MM.1S (cell line): Measurements from ENCODE around the gene UNC5A.

ENCODE experiments used
- DNase-seq: peaks from one replicate; pipeline ENCODE4 v3.0.0-alpha.2; 2015
- H2AFZ ChIP-seq: fragments of 300-600 bp; sonication (generic); 2 replicates; pipeline ENCODE4 v1.6.0; 2016; ENCODE audit warnings: antibody characterized with exemption, low read length
- H3F3A ChIP-seq: fragments of 300-600 bp; sonication (generic); 2 replicates; pipeline ENCODE4 v1.6.1; 2016; ENCODE audit warnings: mild to moderate bottlenecking, antibody characterized with exemption, low read length, moderate library complexity, mixed read lengths; ENCODE audit not compliant: insufficient read depth
- H3K27ac ChIP-seq: fragments of 300-600 bp; sonication (generic); 2 replicates; pipeline ENCODE4 v1.5.1; 2016; ENCODE audit warnings: mild to moderate bottlenecking, low read length
- H3K27me3 ChIP-seq: fragments of 300-600 bp; sonication (generic); replicated peaks from 2 replicates; pipeline ENCODE4 v1.6.0; 2016; ENCODE audit warnings: low read length; ENCODE audit not compliant: insufficient read depth
- H3K36me3 ChIP-seq: fragments of 300-600 bp; sonication (generic); replicated peaks from 2 replicates; pipeline ENCODE4 v1.6.1; 2016; ENCODE audit warnings: mild to moderate bottlenecking, low read length, mixed read lengths; ENCODE audit not compliant: insufficient read depth
- H3K4me1 ChIP-seq: fragments of 300-600 bp; sonication (generic); 2 replicates; pipeline ENCODE4 v1.6.1; 2016; ENCODE audit warnings: low read length, mixed read lengths
- H3K4me2 ChIP-seq: fragments of 300-600 bp; sonication (generic); 2 replicates; pipeline ENCODE4 v1.6.0; 2016; ENCODE audit warnings: low read depth, low read length
- H3K4me3 ChIP-seq: fragments of 300-600 bp; sonication (generic); 2 replicates; pipeline ENCODE4 v1.5.1; 2016; ENCODE audit warnings: low read length, mixed read lengths
- H3K79me2 ChIP-seq: fragments of 300-600 bp; sonication (generic); 2 replicates; pipeline ENCODE4 v1.6.1; 2016; ENCODE audit warnings: mixed run types, low read length, mixed read lengths
- H3K9ac ChIP-seq: fragments of 300-600 bp; sonication (generic); 2 replicates; pipeline ENCODE4 v1.6.1; 2016; ENCODE audit warnings: low read length, mixed read lengths
- H3K9me2 ChIP-seq: fragments of 300-600 bp; sonication (generic); replicated peaks from 2 replicates; pipeline ENCODE4 v1.6.1; 2016; ENCODE audit warnings: mild to moderate bottlenecking, low read length, mixed read lengths; ENCODE audit not compliant: insufficient read depth
- H3K9me3 ChIP-seq: fragments of 300-600 bp; sonication (generic); replicated peaks from 2 replicates; pipeline ENCODE4 v1.6.1; 2016; ENCODE audit warnings: mild to moderate bottlenecking, low read length, mixed read lengths; ENCODE audit not compliant: insufficient read depth
- H4K20me1 ChIP-seq: fragments of 300-600 bp; sonication (generic); 2 replicates; pipeline ENCODE4 v1.6.1; 2016; ENCODE audit warnings: mild to moderate bottlenecking, low read length, moderate library complexity, mixed read lengths; ENCODE audit not compliant: insufficient read depth
- EZH2 ChIP-seq: fragments of 300-600 bp; sonication (generic); optimal IDR thresholded peaks from 2 replicates; pipeline ENCODE3; 2017; ENCODE audit warnings: low read depth, mild to moderate bottlenecking, antibody characterized with exemption, low read length, mixed read lengths
- EZH2phosphoT487 ChIP-seq: fragments of 300-600 bp; sonication (generic); IDR thresholded peaks from 2 replicates; pipeline ENCODE4 v1.6.1; 2018; ENCODE audit warnings: antibody characterized with exemption, low read length
- TF ChIP-seq, protein P1 (sequence below): fragments of 300-600 bp; sonication (generic); IDR thresholded peaks from 2 replicates; pipeline ENCODE4 v1.5.1; 2016; ENCODE audit warnings: antibody characterized with exemption, low read length, mixed read lengths

UNC5A gene

DNA sequence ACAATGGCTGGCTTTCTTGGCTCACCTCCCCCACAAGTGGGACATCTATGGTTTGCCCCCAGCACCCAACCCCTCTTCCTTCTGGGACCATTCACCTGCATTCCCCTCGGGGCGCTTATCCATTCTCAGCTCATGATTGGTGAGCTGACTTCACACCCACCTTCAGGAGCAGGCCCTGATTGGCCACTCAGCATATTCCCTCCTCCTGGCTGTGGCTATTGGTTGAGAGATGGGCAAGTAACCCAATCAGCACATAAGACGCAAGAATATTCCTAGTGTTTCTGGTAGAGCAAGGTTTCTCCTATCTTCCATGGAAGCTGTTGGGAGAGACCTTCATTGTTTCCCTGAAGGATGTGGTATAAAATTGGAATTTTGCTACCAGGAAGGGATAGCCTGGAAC is 22.7 kb upstream of the UNC5A start:
- H3K9me3 ChIP-seq, result no peaks in the 10 kb centered on the region
- no peak overlapping the region for H2AFZ ChIP-seq
- no peaks in the 10 kb centered on the region for H3K36me3 ChIP-seq
- H4K20me1 ChIP-seq, result no peaks in the 10 kb centered on the region
- no peaks in the 10 kb centered on the region for H3K9me2 ChIP-seq
- H3K27me3 ChIP-seq, result peaks cover 80% of the 10 kb centered on the region
- H3F3A ChIP-seq, result no peaks in the 10 kb centered on the region
- H3K4me3 ChIP-seq, result no peak overlapping the region
- no peak overlapping the region for H3K4me2 ChIP-seq
- H3K9ac ChIP-seq, result no peak overlapping the region
- H3K27ac ChIP-seq, result no peak overlapping the region
- no peaks in the 10 kb centered on the region for H3K79me2 ChIP-seq
- TF ChIP-seq, protein P1, sequence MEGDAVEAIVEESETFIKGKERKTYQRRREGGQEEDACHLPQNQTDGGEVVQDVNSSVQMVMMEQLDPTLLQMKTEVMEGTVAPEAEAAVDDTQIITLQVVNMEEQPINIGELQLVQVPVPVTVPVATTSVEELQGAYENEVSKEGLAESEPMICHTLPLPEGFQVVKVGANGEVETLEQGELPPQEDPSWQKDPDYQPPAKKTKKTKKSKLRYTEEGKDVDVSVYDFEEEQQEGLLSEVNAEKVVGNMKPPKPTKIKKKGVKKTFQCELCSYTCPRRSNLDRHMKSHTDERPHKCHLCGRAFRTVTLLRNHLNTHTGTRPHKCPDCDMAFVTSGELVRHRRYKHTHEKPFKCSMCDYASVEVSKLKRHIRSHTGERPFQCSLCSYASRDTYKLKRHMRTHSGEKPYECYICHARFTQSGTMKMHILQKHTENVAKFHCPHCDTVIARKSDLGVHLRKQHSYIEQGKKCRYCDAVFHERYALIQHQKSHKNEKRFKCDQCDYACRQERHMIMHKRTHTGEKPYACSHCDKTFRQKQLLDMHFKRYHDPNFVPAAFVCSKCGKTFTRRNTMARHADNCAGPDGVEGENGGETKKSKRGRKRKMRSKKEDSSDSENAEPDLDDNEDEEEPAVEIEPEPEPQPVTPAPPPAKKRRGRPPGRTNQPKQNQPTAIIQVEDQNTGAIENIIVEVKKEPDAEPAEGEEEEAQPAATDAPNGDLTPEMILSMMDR, result no peak
- no peak for TF ChIP-seq EZH2phosphoT487
- no peak for TF ChIP-seq EZH2
- H3K4me1 ChIP-seq, result no peaks in the 10 kb centered on the region
- DNase-seq, result no peak

DNA sequence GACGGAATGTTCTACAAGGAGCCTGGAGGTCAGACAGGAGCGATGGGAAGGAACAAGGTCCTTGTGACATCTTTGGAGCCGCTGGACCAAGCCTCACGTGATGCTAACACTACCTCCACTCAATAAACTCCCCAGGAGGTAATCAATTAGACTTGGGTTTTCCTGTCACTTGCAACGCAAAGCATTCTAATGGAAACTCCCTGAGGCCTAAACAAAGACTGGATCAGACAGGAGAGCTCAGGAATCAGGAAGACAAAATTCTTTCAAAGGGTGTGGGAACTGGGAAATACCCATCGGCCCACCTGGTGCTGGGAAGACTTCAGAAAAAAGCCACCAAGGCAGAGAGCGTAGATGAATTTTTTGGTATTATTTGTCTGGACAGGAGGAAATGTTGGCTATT is 22.3 kb upstream of the UNC5A start:
- TF ChIP-seq EZH2 (no peak), EZH2phosphoT487 (no peak)
- TF ChIP-seq, protein P1, result no peak
- peaks cover 79% of the 10 kb centered on the region for H3K27me3 ChIP-seq

DNA sequence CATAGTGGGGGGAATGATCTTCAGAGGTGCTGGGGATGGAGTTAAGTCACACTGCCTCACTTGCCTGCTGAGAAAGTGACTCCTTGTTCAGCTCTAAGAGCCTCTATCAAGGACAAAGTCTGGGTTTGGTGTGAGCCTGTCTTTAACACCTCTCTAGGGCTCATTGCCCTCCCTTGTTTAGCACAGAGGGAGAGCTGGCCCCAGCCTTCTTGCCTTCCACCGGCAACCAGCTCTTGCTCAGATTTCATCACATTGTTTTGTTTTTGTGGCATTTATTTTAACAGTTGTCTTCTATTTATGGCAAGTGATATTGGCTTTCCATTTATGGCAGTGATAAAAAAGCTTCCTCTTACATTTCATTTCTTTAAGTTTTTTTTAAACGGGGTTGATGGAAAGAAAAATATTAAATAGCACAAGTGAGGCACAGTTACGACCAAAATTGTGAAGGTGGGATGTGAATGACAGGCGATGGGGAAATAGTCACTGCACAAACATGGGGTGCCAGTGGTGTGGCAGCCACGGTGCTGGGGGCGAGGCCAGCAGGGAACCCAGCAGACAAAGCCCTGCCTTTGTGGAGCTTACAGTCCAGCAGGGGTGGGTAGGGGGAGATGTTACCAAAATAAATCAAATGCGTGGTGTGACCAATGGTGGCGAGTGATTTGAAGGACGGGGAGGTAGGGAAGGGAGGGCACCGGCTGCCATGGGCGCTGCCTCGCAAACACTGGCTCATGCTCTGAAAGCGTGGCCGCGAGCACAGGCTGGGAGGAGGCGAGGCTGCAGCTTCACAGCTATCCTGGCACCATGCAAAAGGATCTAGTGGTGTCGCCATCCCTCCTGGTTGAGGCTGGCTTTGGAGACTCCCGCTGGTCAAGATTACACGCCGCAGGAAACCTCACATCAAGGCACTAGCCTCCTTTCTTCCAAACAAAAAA is 21.2 kb upstream of the UNC5A start:
- no peaks in the 10 kb centered on the region for H3K9me2 ChIP-seq
- TF ChIP-seq EZH2, result no peak
- TF ChIP-seq, protein P1, result no peak
- no peak for TF ChIP-seq EZH2phosphoT487
- H3K9ac ChIP-seq, result no peak overlapping the region
- H3F3A ChIP-seq, result no peaks in the 10 kb centered on the region
- no peak overlapping the region for H3K4me2 ChIP-seq
- no peaks in the 10 kb centered on the region for H3K9me3 ChIP-seq
- no peak overlapping the region for H2AFZ ChIP-seq
- no peaks in the 10 kb centered on the region for H3K36me3 ChIP-seq
- DNase-seq, result no peak
- H3K4me3 ChIP-seq, result no peak overlapping the region
- H4K20me1 ChIP-seq, result no peaks in the 10 kb centered on the region
- H3K4me1 ChIP-seq, result no peaks in the 10 kb centered on the region
- H3K79me2 ChIP-seq, result no peaks in the 10 kb centered on the region
- H3K27ac ChIP-seq, result no peak overlapping the region
- peaks cover 88% of the 10 kb centered on the region for H3K27me3 ChIP-seq

More for the DNA sequence above, 22.3 kb upstream of the UNC5A start:
- no peak for DNase-seq
- Histone ChIP-seq H3K36me3 (no peaks in the 10 kb centered on the region), H3K9me2 (no peaks in the 10 kb centered on the region), H3K9ac (no peak overlapping the region), H3K79me2 (no peaks in the 10 kb centered on the region), H3K4me3 (no peak overlapping the region), H4K20me1 (no peaks in the 10 kb centered on the region), H2AFZ (no peak overlapping the region), H3K4me2 (no peak overlapping the region), H3K4me1 (no peaks in the 10 kb centered on the region), H3K27ac (no peak overlapping the region), H3F3A (no peaks in the 10 kb centered on the region), H3K9me3 (no peaks in the 10 kb centered on the region)
